Keratinocyte (primary cell): ENCODE data around the gene PGM2L1.

Experiments
- EZH2 ChIP-seq: IDR thresholded peaks from one replicate; pipeline ENCODE4 v1.6.1; 2012; ENCODE audit warnings: inconsistent platforms, mild to moderate bottlenecking, low read length, moderate library complexity
- TF ChIP-seq, protein P1 (sequence below), 3 experiments: IDR thresholded peaks in 1 of 3; conservative IDR thresholded peaks in 1 of 3; optimal IDR thresholded peaks in 1 of 3; 2 replicates in 2 of 3; 3 replicates in 1 of 3; pipeline versions ENCODE3 to v1.5.1; 2011; ENCODE audit warnings: low read length in 3 of 3, mild to moderate bottlenecking in 3 of 3, moderate library complexity in 2 of 3, control low read depth in 1 of 3, inconsistent platforms in 1 of 3; ENCODE audit not compliant: insufficient read depth in 2 of 3; ENCODE audit errors: extremely low read depth in 1 of 3

DNA sequence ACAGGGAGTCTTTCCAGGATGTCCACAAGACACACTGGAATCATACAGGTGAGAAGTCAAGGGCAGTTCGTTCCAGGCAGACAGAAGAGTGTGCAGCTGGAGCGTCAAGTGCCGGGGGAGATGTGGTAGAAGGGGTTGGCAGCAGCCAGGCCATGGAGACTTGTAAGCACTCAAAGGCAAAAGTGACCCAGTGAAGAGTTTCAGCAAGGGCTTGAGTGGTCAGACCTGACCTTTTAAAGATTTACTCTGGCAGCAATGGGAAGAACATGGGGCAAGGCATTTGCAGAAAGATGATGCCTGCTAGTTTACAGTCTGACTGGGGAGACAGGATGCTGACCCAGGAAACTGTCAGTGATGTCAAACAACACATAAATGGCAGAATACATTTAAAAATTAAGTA is 115.8 kb downstream of the PGM2L1 start:
- TF ChIP-seq EZH2: no peak
- TF ChIP-seq, protein P1, sequence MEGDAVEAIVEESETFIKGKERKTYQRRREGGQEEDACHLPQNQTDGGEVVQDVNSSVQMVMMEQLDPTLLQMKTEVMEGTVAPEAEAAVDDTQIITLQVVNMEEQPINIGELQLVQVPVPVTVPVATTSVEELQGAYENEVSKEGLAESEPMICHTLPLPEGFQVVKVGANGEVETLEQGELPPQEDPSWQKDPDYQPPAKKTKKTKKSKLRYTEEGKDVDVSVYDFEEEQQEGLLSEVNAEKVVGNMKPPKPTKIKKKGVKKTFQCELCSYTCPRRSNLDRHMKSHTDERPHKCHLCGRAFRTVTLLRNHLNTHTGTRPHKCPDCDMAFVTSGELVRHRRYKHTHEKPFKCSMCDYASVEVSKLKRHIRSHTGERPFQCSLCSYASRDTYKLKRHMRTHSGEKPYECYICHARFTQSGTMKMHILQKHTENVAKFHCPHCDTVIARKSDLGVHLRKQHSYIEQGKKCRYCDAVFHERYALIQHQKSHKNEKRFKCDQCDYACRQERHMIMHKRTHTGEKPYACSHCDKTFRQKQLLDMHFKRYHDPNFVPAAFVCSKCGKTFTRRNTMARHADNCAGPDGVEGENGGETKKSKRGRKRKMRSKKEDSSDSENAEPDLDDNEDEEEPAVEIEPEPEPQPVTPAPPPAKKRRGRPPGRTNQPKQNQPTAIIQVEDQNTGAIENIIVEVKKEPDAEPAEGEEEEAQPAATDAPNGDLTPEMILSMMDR (optimal IDR thresholded peaks at IDR 0.05 in 1 of 3, IDR thresholded peaks at IDR 0.05 in 1 of 3, conservative IDR thresholded peaks at IDR 0.05 in 1 of 3; ENCODE audit: extremely low read depth in 1 of 3, insufficient read depth in 2 of 3, low read length in 3 of 3): no peak
